Heart left ventricle (tissue), 16 donors: ENCODE data around the gene PBX1. TPM values are rescaled to one million over a fixed set of nuclear protein-coding genes. Genes with fewer than 3 reads are reported as not detected.

Experiments
- ATAC-seq, 4 donors: fragments of 200-7000 bp; cut with Tn5 transposase; one replicate each; pipeline ENCODE4 v1.9.1; 2020 to 2022; ENCODE audit warnings: moderate library complexity in 4 of 4, mild to moderate bottlenecking in 3 of 4, moderate number of reproducible peaks in 1 of 4
- DNase-seq, 5 donors: peaks; one replicate each; pipeline ENCODE4 v3.0.0-alpha.2; 2020
- H3K27ac ChIP-seq, 12 donors: fragments of 200-600 bp; sonication (generic) in 4 of 12; one replicate each; pipeline versions ENCODE4 v1.5.0 to v1.8.0; 2016 to 2022; ENCODE audit warnings: mild to moderate bottlenecking in 2 of 12
- H3K27me3 ChIP-seq, 9 donors: fragments of 200-600 bp; sonication (generic) in 2 of 9; one replicate each; pipeline versions ENCODE4 v1.5.1 to v1.8.0; 2016 to 2022; ENCODE audit warnings: mild to moderate bottlenecking in 3 of 9
- H3K36me3 ChIP-seq, 9 donors: fragments of 200-600 bp; sonication (generic) in 2 of 9; one replicate each; pipeline versions ENCODE4 v1.5.0 to v1.8.0; 2018 to 2022; ENCODE audit warnings: mild to moderate bottlenecking in 2 of 9
- H3K4me1 ChIP-seq, 12 donors: fragments of 200-600 bp; sonication (generic) in 4 of 12; one replicate each; pipeline versions ENCODE4 v1.5.0 to v1.8.0; 2016 to 2022; ENCODE audit warnings: mild to moderate bottlenecking in 3 of 12
- H3K4me3 ChIP-seq, 12 donors: fragments of 200-600 bp; sonication (generic) in 4 of 12; one replicate each; pipeline versions ENCODE4 v1.5.0 to v1.8.0; 2017 to 2022; ENCODE audit warnings: mild to moderate bottlenecking in 9 of 12, moderate library complexity in 4 of 12
- H3K9me3 ChIP-seq, 12 donors: fragments of 200-600 bp; sonication (generic) in 4 of 12; one replicate each; pipeline versions ENCODE4 v1.5.0 to v1.8.0; 2016 to 2022; ENCODE audit warnings: mild to moderate bottlenecking in 1 of 12
- POLR2A ChIP-seq, 2 donors: fragments of 450-650 bp; IDR thresholded peaks; one replicate each; pipeline ENCODE4 v1.6.1; 2017; ENCODE audit warnings: antibody characterized with exemption in 2 of 2, mild to moderate bottlenecking in 2 of 2, moderate library complexity in 2 of 2
- WGBS, 4 donors: extraction: QIAGEN DNeasy Blood & Tissue Kit in 2 of 4; methylation state at CpG; one replicate each; pipeline versions ENCODE4 v1.1.5 to v1.1.7; 2013 to 2018; 5-methylcytosine and 5-hydroxymethylcytosine counted together
- intact Hi-C, 10 donors: fragments of 100-400 bp; cut with DNase I; formaldehyde crosslinking; loops; one replicate each; pipeline versions ENCODE4 v1.11.1 to v1.14.2; 2022
- polyA plus RNA-seq, 2 donors: library from polyadenylated mRNA; stranded (reverse); fragments of 200-250 nt; gene quantifications; one replicate each; pipeline ENCODE4 v1.2.3, GENCODE V29; 2013
- total RNA-seq, 9 donors: library from RNA; depleted of rRNA in 2 of 9; stranded (reverse); fragments of >200 nt in 2 of 9; fragmentation: NEBNext Ultra II Directional in 3 of 9; extraction: Animal tissue kit (Norgen Biotek cat#: 25700) in 3 of 9; gene quantifications; one replicate each; pipeline versions ENCODE4 v1.1.0 to v1.2.4, GENCODE V29; 2016 to 2023
- TF ChIP-seq, protein P1 (sequence below), 12 donors: fragments of 200-600 bp; sonication (generic) in 4 of 12; IDR thresholded peaks; one replicate each; pipeline versions ENCODE4 v1.5.0 to v1.8.0; 2018 to 2022; ENCODE audit warnings: antibody characterized with exemption in 12 of 12, mild to moderate bottlenecking in 5 of 12
- donor health status: ischemic (EF 13 %, LVEDD 7.1; RV severe dilation, severe dysfunction).
- donor health status: healthy with polysubstance abuse.
- donor health status: DM: no; HTN: yes; CAD: no.
- donor health status: DM: no; HTN: no; CAD: no.
- donor health status: ischemic (EF 25% LVEDD 6.9; RV normal size, moderate dysfunction).
- donor health status: ischemic (EF 25% LVEDD 5.7; RV mildly dilated, moderate dysfunction).
- donor health status: healthy.
- donor health status: DM: yes; HTN: yes; CAD: no.
- donor health status: ischemic (EF 35%, LVEDD 5.7; RV mildly dilated, moderate dysfunction).
- donor health status: nonischemic (EF 11% LVEDD 7.7; RV severe dilation, severe dysfunction).
- donor health status: DM: yes; HTN: yes; CAD: no.
- donor health status: PGD.
- donor health status: ischemic (EF 29% LVEDD 5.4; RV normal size, mild dysfunction).
- donor health status: nonischemic (EF 23%, LVEDD 6.1; RV moderate dilation, normal function).

Gene PBX1
- total and polyA plus RNA-seq, 11 donors = 15.2 to 78.2 (median 59.1) TPM

- Histone ChIP-seq H3K4me3 (no peak overlapping the region), H3K36me3 (peaks cover 0 to 31% (median 11%) of the 10 kb centered on the region in 9 donors), H3K27me3 (no peaks in the 10 kb centered on the region), H3K27ac (peak overlapping the region in 2 of 12 donors; percentile 12 to 71), H3K9me3 (no peaks in the 10 kb centered on the region), H3K4me1 (peaks cover 0 to 50% (median 31%) of the 10 kb centered on the region in 12 donors)
- ATAC-seq = peak in 2 of 4 donors; percentile 35 to 46
- DNase-seq = no peak
- intact Hi-C loops = loop anchor here in 2 of 10 donors (10.0 kb wide), 1 partner anchor 274 kb away; no protein-coding TSS in a partner anchor
- TF ChIP-seq POLR2A (IDR thresholded peaks at IDR 0.05) = no peak
- TF ChIP-seq, protein P1, sequence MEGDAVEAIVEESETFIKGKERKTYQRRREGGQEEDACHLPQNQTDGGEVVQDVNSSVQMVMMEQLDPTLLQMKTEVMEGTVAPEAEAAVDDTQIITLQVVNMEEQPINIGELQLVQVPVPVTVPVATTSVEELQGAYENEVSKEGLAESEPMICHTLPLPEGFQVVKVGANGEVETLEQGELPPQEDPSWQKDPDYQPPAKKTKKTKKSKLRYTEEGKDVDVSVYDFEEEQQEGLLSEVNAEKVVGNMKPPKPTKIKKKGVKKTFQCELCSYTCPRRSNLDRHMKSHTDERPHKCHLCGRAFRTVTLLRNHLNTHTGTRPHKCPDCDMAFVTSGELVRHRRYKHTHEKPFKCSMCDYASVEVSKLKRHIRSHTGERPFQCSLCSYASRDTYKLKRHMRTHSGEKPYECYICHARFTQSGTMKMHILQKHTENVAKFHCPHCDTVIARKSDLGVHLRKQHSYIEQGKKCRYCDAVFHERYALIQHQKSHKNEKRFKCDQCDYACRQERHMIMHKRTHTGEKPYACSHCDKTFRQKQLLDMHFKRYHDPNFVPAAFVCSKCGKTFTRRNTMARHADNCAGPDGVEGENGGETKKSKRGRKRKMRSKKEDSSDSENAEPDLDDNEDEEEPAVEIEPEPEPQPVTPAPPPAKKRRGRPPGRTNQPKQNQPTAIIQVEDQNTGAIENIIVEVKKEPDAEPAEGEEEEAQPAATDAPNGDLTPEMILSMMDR (IDR thresholded peaks at IDR 0.05) = no peak
- WGBS, 4 donors = 78 to 89% (median 83%) methylated on average over 6 of the region's 6 CpGs
Measured at GRCh38 chr1:164801246-164801731, 242.3 kb downstream of the PBX1 start.

DNA sequence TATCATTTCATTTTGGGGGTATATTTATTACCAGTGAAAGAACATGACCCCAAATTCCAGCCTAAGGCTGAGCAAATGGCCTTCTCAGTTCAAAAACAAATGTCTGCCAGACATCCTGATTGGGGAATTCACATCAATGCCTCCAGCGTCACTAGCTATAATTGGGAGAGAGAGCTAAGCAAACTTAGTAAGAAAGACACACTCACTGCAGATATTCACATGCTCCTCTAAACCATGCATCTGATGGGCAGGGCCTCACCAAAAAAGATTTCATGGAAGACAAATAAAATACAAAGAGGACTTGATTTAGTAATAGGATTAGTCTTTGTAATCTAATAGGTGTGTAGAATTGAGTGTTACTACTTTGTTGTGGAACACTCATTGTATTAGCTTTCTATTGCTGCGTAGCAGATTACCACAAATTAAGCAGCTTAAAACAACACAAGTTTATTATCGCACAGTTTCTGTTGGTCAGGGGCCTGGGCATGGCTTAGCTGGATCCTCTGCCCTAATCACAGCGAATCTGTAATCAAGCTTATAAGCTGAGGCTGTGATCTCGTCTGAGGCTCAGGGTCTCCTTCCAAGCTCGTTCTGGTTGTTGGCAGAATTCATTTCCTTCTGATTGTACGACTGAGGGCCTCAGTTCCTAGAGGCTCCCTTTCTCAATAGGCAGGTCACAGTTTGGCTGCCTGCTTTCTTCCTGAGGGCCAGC, 243.0 kb downstream of the PBX1 start:
- Histone ChIP-seq H3K9me3 (no peaks in the 10 kb centered on the region), H3K4me3 (no peak overlapping the region), H3K27me3 (no peaks in the 10 kb centered on the region), H3K4me1 (peaks cover 0 to 47% (median 31%) of the 10 kb centered on the region in 12 donors), H3K27ac (peak overlapping the region in 6 of 12 donors; percentile 12 to 71 (median 26)), H3K36me3 (peaks cover 0 to 31% (median 11%) of the 10 kb centered on the region in 9 donors)
- ATAC-seq (peak in 2 of 4 donors; percentile 18 to 29), DNase-seq (no peak)
- intact Hi-C loops = loop anchor here in 2 of 10 donors (10.0 kb wide), 1 partner anchor 273 kb away; no protein-coding TSS in a partner anchor
- TF ChIP-seq POLR2A (IDR thresholded peaks at IDR 0.05) = no peak
- TF ChIP-seq, protein P1 (IDR thresholded peaks at IDR 0.05) = no peak
- WGBS, 4 donors = 58 to 69% (median 64%) methylated on average over 7 of the region's 7 CpGs

- intact Hi-C loops = loop anchor here in 2 of 10 donors (10.0 kb wide), 1 partner anchor 272 kb away; no protein-coding TSS in a partner anchor
Measured at GRCh38 chr1:164802529-164803282, 243.7 kb downstream of the PBX1 start.

More at GRCh38 chr1:164802529-164803282, 243.7 kb downstream of the PBX1 start:
- Histone ChIP-seq H3K27me3 (no peaks in the 10 kb centered on the region), H3K4me3 (no peak overlapping the region), H3K27ac (peak overlapping the region in 5 of 12 donors; percentile 12 to 71 (median 33)), H3K36me3 (peaks cover 0 to 37% (median 16%) of the 10 kb centered on the region in 9 donors), H3K4me1 (peaks cover 0 to 47% (median 31%) of the 10 kb centered on the region in 12 donors), H3K9me3 (no peaks in the 10 kb centered on the region)
- ATAC-seq = no peak
- TF ChIP-seq, protein P1 (IDR thresholded peaks at IDR 0.05) = no peak
- DNase-seq = no peak
- WGBS, 4 donors = 63 to 75% (median 69%) methylated on average over 7 of the region's 7 CpGs
